BJ (cell line): ENCODE data around the gene KRT16. TPM values are rescaled to one million over a fixed set of nuclear protein-coding genes. Genes with fewer than 3 reads are reported as not detected.

Experiments used
- CTCF ChIA-PET: fragments of 350-600 bp; formaldehyde crosslinking; extraction: SDS; loops from one replicate; lab custom pipeline; 2021; ENCODE audit warnings: antibody characterized with exemption, inconsistent platforms; lab: Yijun Ruan, JAX
- POLR2A ChIA-PET: fragments of 300-600 bp; sonication (Branson Sonifier 250); formaldehyde crosslinking; extraction: SDS; loops from one replicate; lab custom pipeline; 2021; ENCODE audit warnings: antibody characterized with exemption; lab: Charles Lee
- DNase-seq: peaks from one replicate; pipeline ENCODE4 v3.0.0-alpha.2; 2011; ENCODE audit warnings: low read depth
- H3K27me3 ChIP-seq: 2 replicates; pipeline ENCODE4 v1.6.0; 2011; ENCODE audit warnings: low read length; ENCODE audit not compliant: control insufficient read depth, insufficient read depth
- H3K36me3 ChIP-seq: 2 replicates; pipeline ENCODE4 v1.5.1; 2011; ENCODE audit warnings: low read length; ENCODE audit not compliant: control insufficient read depth, insufficient read depth
- H3K4me3 ChIP-seq: 2 replicates; pipeline ENCODE4 v1.5.1; 2011; ENCODE audit warnings: low read depth, mild to moderate bottlenecking, control low read depth, low read length
- CTCF ChIP-seq: IDR thresholded peaks from 2 replicates; pipeline ENCODE4 v1.5.1; 2011; ENCODE audit warnings: low read depth, mild to moderate bottlenecking, control low read depth, inconsistent platforms, low read length, moderate library complexity; ENCODE audit not compliant: insufficient read depth
- polyA plus RNA-seq: library from polyadenylated mRNA; depleted of rRNA; stranded (reverse); fragments of >200 nt; gene quantifications from 2 replicates; pipeline ENCODE4 v1.2.3, GENCODE V29; 2011

Gene KRT16
- polyA plus RNA-seq, 1 experiment = 1.6 TPM

GRCh38 chr17:41657176-41657754, 44.7 kb upstream of the KRT16 start:
- ChIA-PET POLR2A (no interaction called here), CTCF (interaction anchor here (1.0 to 15.6 kb wide), 3 partner anchors 7 to 104 kb away, joined by 3 to 343 read pairs (median 271); no protein-coding TSS in a partner anchor)
- no peaks in the 10 kb centered on the region for H3K27me3 ChIP-seq
- no peak for DNase-seq
- H3K36me3 ChIP-seq = no peaks in the 10 kb centered on the region
- no peak overlapping the region for H3K4me3 ChIP-seq
- no peak for TF ChIP-seq CTCF

- no peak overlapping the region for H3K4me3 ChIP-seq
- H3K36me3 ChIP-seq = no peaks in the 10 kb centered on the region
- CTCF ChIA-PET = interaction anchor here (1.0 to 15.6 kb wide), 3 partner anchors 8 to 1036 kb away, joined by 3 to 343 read pairs (median 271); no protein-coding TSS in a partner anchor
- no peak for DNase-seq
- POLR2A ChIA-PET = no interaction called here
- TF ChIP-seq CTCF = no peak
- no peaks in the 10 kb centered on the region for H3K27me3 ChIP-seq
Measured at GRCh38 chr17:41656249-41657023, 43.9 kb upstream of the KRT16 start.

GRCh38 chr17:41655611-41656111, 43.1 kb upstream of the KRT16 start:
- H3K27me3 ChIP-seq = no peaks in the 10 kb centered on the region
- no peak for TF ChIP-seq CTCF
- ChIA-PET CTCF (interaction anchor here (1.0 to 15.6 kb wide), 3 partner anchors 9 to 1035 kb away, joined by 3 to 343 read pairs (median 271); no protein-coding TSS in a partner anchor), POLR2A (no interaction called here)
- DNase-seq = no peak
- H3K4me3 ChIP-seq = no peak overlapping the region
- H3K36me3 ChIP-seq = no peaks in the 10 kb centered on the region

GRCh38 chr17:41654678-41655607, 42.4 kb upstream of the KRT16 start:
- DNase-seq = no peak
- ChIA-PET CTCF (interaction anchor here (1.0 to 15.6 kb wide), 4 partner anchors 10 to 1034 kb away, joined by 3 to 343 read pairs (median 144); no protein-coding TSS in a partner anchor), POLR2A (no interaction called here)
- Histone ChIP-seq H3K36me3 (no peaks in the 10 kb centered on the region), H3K4me3 (no peak overlapping the region), H3K27me3 (no peaks in the 10 kb centered on the region)
- no peak for TF ChIP-seq CTCF
